Thymus (tissue), 11 donors: Measurements from ENCODE around the gene VIT. TPM values are rescaled to one million over a fixed set of nuclear protein-coding genes. Genes with fewer than 3 reads are reported as not detected.
A peak's percentile ranks its signal among the peaks of the same experiment; 100 is the strongest.

Source experiments
- DNase-seq, 9 donors: peaks; one replicate each; pipeline ENCODE4 v3.0.0-alpha.2; 2013; ENCODE audit warnings: low spot score in 9 of 9, low read depth in 6 of 9, missing footprints in 1 of 9
- H3K27ac ChIP-seq, 2 donors: one replicate each; pipeline ENCODE4 v1.5.1; 2013; ENCODE audit warnings: control low read depth in 1 of 2, low read depth in 1 of 2, low read length in 1 of 2, mild to moderate bottlenecking in 1 of 2, moderate library complexity in 1 of 2
- H3K27me3 ChIP-seq, 2 donors: one replicate each; pipeline ENCODE4 v1.5.1; 2013; ENCODE audit warnings: low read length in 1 of 2; ENCODE audit not compliant: control insufficient read depth in 2 of 2, insufficient read depth in 1 of 2
- H3K36me3 ChIP-seq, 2 donors: one replicate each; pipeline ENCODE4 v1.5.1; 2013; ENCODE audit warnings: low read length in 1 of 2, mild to moderate bottlenecking in 1 of 2, moderate library complexity in 1 of 2; ENCODE audit not compliant: control insufficient read depth in 2 of 2, insufficient read depth in 2 of 2
- H3K4me1 ChIP-seq, 2 donors: one replicate each; pipeline ENCODE4 v1.5.1; 2013; ENCODE audit warnings: low read length in 2 of 2; ENCODE audit not compliant: control insufficient read depth in 2 of 2, insufficient read depth in 2 of 2
- H3K4me3 ChIP-seq, 2 donors: one replicate each; pipeline ENCODE4 v1.5.1; 2013; ENCODE audit warnings: low read length in 2 of 2, control low read depth in 1 of 2, mild to moderate bottlenecking in 1 of 2
- H3K9me3 ChIP-seq, 2 donors: one replicate each; pipeline ENCODE4 v1.5.1; 2013; ENCODE audit warnings: low read length in 1 of 2, mild to moderate bottlenecking in 1 of 2; ENCODE audit not compliant: control insufficient read depth in 2 of 2, insufficient read depth in 1 of 2
- WGBS: extraction: QIAGEN DNeasy Blood & Tissue Kit; methylation state at CpG from one replicate; pipeline ENCODE4 v1.1.7; 2013; 5-methylcytosine and 5-hydroxymethylcytosine counted together
- polyA plus RNA-seq: library from polyadenylated mRNA; stranded (reverse); fragments of 200-250 nt; gene quantifications from one replicate; pipeline ENCODE4 v1.2.3, GENCODE V29; 2013
- total RNA-seq: library from RNA; stranded (reverse); fragments of 120-200 nt; gene quantifications from one replicate; pipeline ENCODE4 v1.2.4, GENCODE V29; 2013
- donor health status: healthy.

The VIT gene
- total and polyA plus RNA-seq, 2 donors = 0.19 to 2.2 TPM

GRCh38 chr2:36737131-36737750 is 40.7 kb downstream of the VIT start:
- Histone ChIP-seq H3K4me1 (peaks cover 0 to 5% of the 10 kb centered on the region in 2 donors), H3K4me3 (no peak overlapping the region), H3K27me3 (no peaks in the 10 kb centered on the region), H3K27ac (no peak overlapping the region), H3K36me3 (no peaks in the 10 kb centered on the region), H3K9me3 (no peaks in the 10 kb centered on the region)
- 94% methylated on average over 4 of the region's 4 CpGs for WGBS
- DNase-seq = no peak

- Histone ChIP-seq H3K27me3 (no peaks in the 10 kb centered on the region), H3K4me3 (no peak overlapping the region), H3K36me3 (no peaks in the 10 kb centered on the region), H3K9me3 (no peaks in the 10 kb centered on the region), H3K4me1 (peaks cover 0 to 5% of the 10 kb centered on the region in 2 donors), H3K27ac (no peak overlapping the region)
- DNase-seq = peak in 1 of 9 donors; percentile 7
- 6% methylated on average over 5 of the region's 5 CpGs for WGBS
Observed at GRCh38 chr2:36740061-36740460, 43.6 kb downstream of the VIT start.

GRCh38 chr2:36741188-36741837 is 44.8 kb downstream of the VIT start:
- DNase-seq = peak in 3 of 9 donors; percentile 4 to 36 (median 10)
- 23% methylated on average over 5 of the region's 5 CpGs for WGBS
- H3K27ac ChIP-seq = no peak overlapping the region
- peaks cover 0 to 5% of the 10 kb centered on the region in 2 donors for H3K4me1 ChIP-seq
- H3K36me3 ChIP-seq = no peaks in the 10 kb centered on the region
- no peak overlapping the region for H3K4me3 ChIP-seq
- H3K27me3 ChIP-seq = no peaks in the 10 kb centered on the region
- no peaks in the 10 kb centered on the region for H3K9me3 ChIP-seq

GRCh38 chr2:36743954-36744353 is 47.4 kb downstream of the VIT start:
- DNase-seq = no peak
- WGBS = 93% methylated on average over 2 of the region's 2 CpGs
- Histone ChIP-seq H3K9me3 (no peaks in the 10 kb centered on the region), H3K4me3 (no peak overlapping the region), H3K36me3 (no peaks in the 10 kb centered on the region), H3K4me1 (peaks cover 0 to 5% of the 10 kb centered on the region in 2 donors), H3K27ac (no peak overlapping the region), H3K27me3 (no peaks in the 10 kb centered on the region)

GRCh38 chr2:36748166-36748565 is 51.7 kb downstream of the VIT start:
- Histone ChIP-seq H3K4me3 (no peak overlapping the region), H3K36me3 (no peaks in the 10 kb centered on the region), H3K27ac (no peak overlapping the region), H3K9me3 (no peaks in the 10 kb centered on the region), H3K27me3 (no peaks in the 10 kb centered on the region), H3K4me1 (no peaks in the 10 kb centered on the region)
- 98% methylated on average over 1 of the region's 1 CpG for WGBS
- DNase-seq = no peak

GRCh38 chr2:36750101-36750500 is 53.6 kb downstream of the VIT start:
- H3K4me3 ChIP-seq = no peak overlapping the region
- no peaks in the 10 kb centered on the region for H3K36me3 ChIP-seq
- DNase-seq = no peak
- H3K27ac ChIP-seq = no peak overlapping the region
- H3K9me3 ChIP-seq = no peaks in the 10 kb centered on the region
- 97% methylated on average over 5 of the region's 5 CpGs for WGBS
- no peaks in the 10 kb centered on the region for H3K4me1 ChIP-seq
- no peaks in the 10 kb centered on the region for H3K27me3 ChIP-seq

GRCh38 chr2:36753706-36754221 is 57.3 kb downstream of the VIT start:
- no peaks in the 10 kb centered on the region for H3K9me3 ChIP-seq
- no peaks in the 10 kb centered on the region for H3K36me3 ChIP-seq
- H3K4me3 ChIP-seq = no peak overlapping the region
- no peaks in the 10 kb centered on the region for H3K4me1 ChIP-seq
- WGBS = 76% methylated on average over 5 of the region's 5 CpGs
- DNase-seq = no peak
- H3K27ac ChIP-seq = no peak overlapping the region
- H3K27me3 ChIP-seq = no peaks in the 10 kb centered on the region

- DNase-seq = no peak
- Histone ChIP-seq H3K27ac (no peak overlapping the region), H3K4me1 (no peaks in the 10 kb centered on the region), H3K36me3 (no peaks in the 10 kb centered on the region), H3K27me3 (no peaks in the 10 kb centered on the region), H3K9me3 (no peaks in the 10 kb centered on the region), H3K4me3 (no peak overlapping the region)
- 94% methylated on average over 3 of the region's 3 CpGs for WGBS
Observed at GRCh38 chr2:36754578-36754977, 58.1 kb downstream of the VIT start.

GRCh38 chr2:36756438-36756837 is 59.9 kb downstream of the VIT start:
- H3K36me3 ChIP-seq = no peaks in the 10 kb centered on the region
- H3K9me3 ChIP-seq = no peaks in the 10 kb centered on the region
- no peaks in the 10 kb centered on the region for H3K27me3 ChIP-seq
- H3K4me3 ChIP-seq = no peak overlapping the region
- H3K4me1 ChIP-seq = no peaks in the 10 kb centered on the region
- H3K27ac ChIP-seq = no peak overlapping the region
- 96% methylated on average over 8 of the region's 8 CpGs for WGBS
- no peak for DNase-seq
